ENCODE measurements around the gene DUOX2. TPM values are rescaled to one million over a fixed set of nuclear protein-coding genes. Genes with fewer than 3 reads are reported as not detected.

Gene DUOX2
- total RNA-seq, 1 experiment from 2014 or later, result 0.08 TPM

DNA sequence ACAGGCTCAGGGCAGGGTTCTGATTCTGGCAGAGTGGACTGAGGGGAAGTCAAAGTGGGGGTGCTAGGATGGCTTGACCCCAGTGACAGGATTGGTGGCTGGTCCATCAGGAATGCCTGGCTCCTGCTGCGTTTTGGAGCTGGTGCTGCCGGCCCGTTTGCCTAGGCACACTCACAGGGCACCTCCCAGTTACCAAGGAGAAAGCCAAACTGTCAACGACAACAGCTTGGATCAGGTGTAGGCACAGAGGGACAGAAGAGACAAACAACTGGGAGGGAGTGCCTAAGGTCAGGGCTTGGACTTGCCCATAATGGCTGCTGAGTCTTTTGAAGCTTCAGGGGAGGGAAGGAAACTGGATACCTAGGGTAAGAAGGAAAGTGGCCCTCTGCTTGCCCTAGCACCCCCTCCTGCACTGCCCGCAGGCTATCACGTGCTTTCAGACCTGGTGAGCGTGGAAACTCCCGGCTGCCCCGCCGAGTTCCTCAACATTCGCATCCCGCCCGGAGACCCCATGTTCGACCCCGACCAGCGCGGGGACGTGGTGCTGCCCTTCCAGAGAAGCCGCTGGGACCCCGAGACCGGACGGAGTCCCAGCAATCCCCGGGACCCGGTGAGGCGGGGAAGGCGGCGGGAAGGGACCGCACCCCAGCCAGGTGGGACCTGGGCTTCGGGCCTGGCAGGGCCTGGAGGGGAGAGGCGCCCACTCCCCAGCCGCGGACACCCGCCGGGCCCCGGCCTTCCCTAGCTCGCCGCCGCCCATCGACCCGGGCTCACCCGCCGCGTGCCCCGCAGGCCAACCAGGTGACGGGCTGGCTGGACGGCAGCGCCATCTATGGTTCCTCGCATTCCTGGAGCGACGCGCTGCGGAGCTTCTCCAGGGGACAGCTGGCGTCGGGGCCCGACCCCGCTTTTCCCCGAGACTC lies 21.0 kb upstream of the DUOX2 start:
- CTCF ChIA-PET, result interaction anchor here (1.1 kb wide), 1 partner anchor 17 kb away, joined by 3 read pairs; no protein-coding TSS in a partner anchor
- H3K27ac ChIP-seq (ENCODE audit: low read length), result no peak overlapping the region
- H3K4me3 ChIP-seq (ENCODE audit: low read depth in 2 of 2, low read length in 2 of 2), result peak overlapping the region in 1 of 2 experiments; percentile 5; a peak in 1 of 4 replicates
- no peak for TF ChIP-seq POLR2AphosphoS5 (IDR thresholded peaks at IDR 0.05; ENCODE audit: low read depth, low read length)
- TF ChIP-seq, protein P1, sequence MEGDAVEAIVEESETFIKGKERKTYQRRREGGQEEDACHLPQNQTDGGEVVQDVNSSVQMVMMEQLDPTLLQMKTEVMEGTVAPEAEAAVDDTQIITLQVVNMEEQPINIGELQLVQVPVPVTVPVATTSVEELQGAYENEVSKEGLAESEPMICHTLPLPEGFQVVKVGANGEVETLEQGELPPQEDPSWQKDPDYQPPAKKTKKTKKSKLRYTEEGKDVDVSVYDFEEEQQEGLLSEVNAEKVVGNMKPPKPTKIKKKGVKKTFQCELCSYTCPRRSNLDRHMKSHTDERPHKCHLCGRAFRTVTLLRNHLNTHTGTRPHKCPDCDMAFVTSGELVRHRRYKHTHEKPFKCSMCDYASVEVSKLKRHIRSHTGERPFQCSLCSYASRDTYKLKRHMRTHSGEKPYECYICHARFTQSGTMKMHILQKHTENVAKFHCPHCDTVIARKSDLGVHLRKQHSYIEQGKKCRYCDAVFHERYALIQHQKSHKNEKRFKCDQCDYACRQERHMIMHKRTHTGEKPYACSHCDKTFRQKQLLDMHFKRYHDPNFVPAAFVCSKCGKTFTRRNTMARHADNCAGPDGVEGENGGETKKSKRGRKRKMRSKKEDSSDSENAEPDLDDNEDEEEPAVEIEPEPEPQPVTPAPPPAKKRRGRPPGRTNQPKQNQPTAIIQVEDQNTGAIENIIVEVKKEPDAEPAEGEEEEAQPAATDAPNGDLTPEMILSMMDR (IDR thresholded peaks at IDR 0.05), result peak; percentile 70
- H3K9me3 ChIP-seq (ENCODE audit: control insufficient read depth, insufficient read depth, low read depth, low read length), result no peaks in the 10 kb centered on the region
- no TSS peak for BruUV-seq (replicated peaks)
- ATAC-seq, result peak; percentile 75
- H3K4me1 ChIP-seq (ENCODE audit: control insufficient read depth, insufficient read depth, low read length), result no peaks in the 10 kb centered on the region
- in situ Hi-C loops (cut with HindIII; ENCODE audit: low pct_unique_long_range_greater_than_20kb, low sequenced_read_pairs) (no loop called here), intact Hi-C loops (cut with micrococcal nuclease; ENCODE audit: unreplicated experiment) (no loop called here)
- no peaks in the 10 kb centered on the region; the same call in 1 of the 2 replicates for H3K36me3 ChIP-seq (ENCODE audit: control insufficient read depth, insufficient read depth, low read length)
- DNase-seq (ENCODE audit: low read depth, low spot score), result no peak
- POLR2A ChIA-PET, result no interaction called here
- peaks cover 5% of the 10 kb centered on the region; the same call in 1 of the 2 replicates for H3K27me3 ChIP-seq (ENCODE audit: control insufficient read depth, insufficient read depth, low read length)

DNA sequence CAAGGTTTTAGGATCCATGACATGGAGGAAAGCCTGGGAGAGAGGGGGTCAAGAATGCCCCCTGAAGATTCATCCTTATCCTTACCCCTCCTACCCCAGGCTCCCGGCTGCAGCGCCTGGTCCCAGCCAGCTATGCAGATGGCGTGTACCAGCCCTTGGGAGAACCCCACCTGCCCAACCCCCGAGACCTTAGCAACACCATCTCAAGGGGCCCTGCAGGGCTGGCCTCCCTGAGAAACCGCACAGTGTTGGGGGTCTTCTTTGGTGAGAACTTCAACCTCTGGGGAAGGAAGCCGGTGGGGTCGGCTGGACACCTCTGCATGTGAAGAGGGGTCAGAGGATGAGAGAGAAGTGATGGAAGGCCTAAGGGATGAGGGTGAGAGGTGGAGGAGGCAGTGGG lies 20.1 kb upstream of the DUOX2 start:
- ChIA-PET POLR2A (no interaction called here), CTCF (no interaction called here)
- no peak overlapping the region for H3K4me3 ChIP-seq (ENCODE audit: low read depth in 2 of 2, low read length in 2 of 2)
- H3K9me3 ChIP-seq (ENCODE audit: control insufficient read depth, insufficient read depth, low read depth, low read length), result no peaks in the 10 kb centered on the region
- TF ChIP-seq, protein P2, sequence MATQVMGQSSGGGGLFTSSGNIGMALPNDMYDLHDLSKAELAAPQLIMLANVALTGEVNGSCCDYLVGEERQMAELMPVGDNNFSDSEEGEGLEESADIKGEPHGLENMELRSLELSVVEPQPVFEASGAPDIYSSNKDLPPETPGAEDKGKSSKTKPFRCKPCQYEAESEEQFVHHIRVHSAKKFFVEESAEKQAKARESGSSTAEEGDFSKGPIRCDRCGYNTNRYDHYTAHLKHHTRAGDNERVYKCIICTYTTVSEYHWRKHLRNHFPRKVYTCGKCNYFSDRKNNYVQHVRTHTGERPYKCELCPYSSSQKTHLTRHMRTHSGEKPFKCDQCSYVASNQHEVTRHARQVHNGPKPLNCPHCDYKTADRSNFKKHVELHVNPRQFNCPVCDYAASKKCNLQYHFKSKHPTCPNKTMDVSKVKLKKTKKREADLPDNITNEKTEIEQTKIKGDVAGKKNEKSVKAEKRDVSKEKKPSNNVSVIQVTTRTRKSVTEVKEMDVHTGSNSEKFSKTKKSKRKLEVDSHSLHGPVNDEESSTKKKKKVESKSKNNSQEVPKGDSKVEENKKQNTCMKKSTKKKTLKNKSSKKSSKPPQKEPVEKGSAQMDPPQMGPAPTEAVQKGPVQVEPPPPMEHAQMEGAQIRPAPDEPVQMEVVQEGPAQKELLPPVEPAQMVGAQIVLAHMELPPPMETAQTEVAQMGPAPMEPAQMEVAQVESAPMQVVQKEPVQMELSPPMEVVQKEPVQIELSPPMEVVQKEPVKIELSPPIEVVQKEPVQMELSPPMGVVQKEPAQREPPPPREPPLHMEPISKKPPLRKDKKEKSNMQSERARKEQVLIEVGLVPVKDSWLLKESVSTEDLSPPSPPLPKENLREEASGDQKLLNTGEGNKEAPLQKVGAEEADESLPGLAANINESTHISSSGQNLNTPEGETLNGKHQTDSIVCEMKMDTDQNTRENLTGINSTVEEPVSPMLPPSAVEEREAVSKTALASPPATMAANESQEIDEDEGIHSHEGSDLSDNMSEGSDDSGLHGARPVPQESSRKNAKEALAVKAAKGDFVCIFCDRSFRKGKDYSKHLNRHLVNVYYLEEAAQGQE (IDR thresholded peaks at IDR 0.05; ENCODE audit: insufficient read depth in 1 of 2, low read depth in 2 of 2, low read length in 1 of 2), result no peak
- TF ChIP-seq SIN3A (IDR thresholded peaks at IDR 0.05; ENCODE audit: borderline replicate concordance, insufficient read depth, low read depth, low read length), result no peak
- no peak for TF ChIP-seq POLR2AphosphoS5 (IDR thresholded peaks at IDR 0.05; ENCODE audit: low read depth, low read length)
- TF ChIP-seq TCF7L2 (IDR thresholded peaks at IDR 0.05; ENCODE audit: low read depth, low read length), result no peak
- TF ChIP-seq, protein P1 (IDR thresholded peaks at IDR 0.05), result no peak
- ATAC-seq (no peak), DNase-seq (ENCODE audit: low read depth, low spot score) (no peak)
- intact Hi-C loops (cut with micrococcal nuclease; ENCODE audit: unreplicated experiment) (no loop called here), in situ Hi-C loops (cut with HindIII; ENCODE audit: low pct_unique_long_range_greater_than_20kb, low sequenced_read_pairs) (no loop called here)
- no peaks in the 10 kb centered on the region for H3K4me1 ChIP-seq (ENCODE audit: control insufficient read depth, insufficient read depth, low read length)
- no peaks in the 10 kb centered on the region; the same call in 1 of the 2 replicates for H3K36me3 ChIP-seq (ENCODE audit: control insufficient read depth, insufficient read depth, low read length)
- peaks cover 5% of the 10 kb centered on the region for H3K27me3 ChIP-seq (ENCODE audit: control insufficient read depth, insufficient read depth, low read length)
- no TSS peak for BruUV-seq (replicated peaks)
- H3K27ac ChIP-seq (ENCODE audit: low read length), result no peak overlapping the region

All from Panc1 (cell line).